PC-9 (cell line): ENCODE data around the gene NACC2. TPM values are rescaled to one million over a fixed set of nuclear protein-coding genes. Genes with fewer than 3 reads are reported as not detected.

Experiments
- BruUV-seq: library from RNA; stranded (reverse); fragments of 400-500 nt; replicated peaks from 2 replicates; lab custom pipeline; 2021; lab: Mats Ljungman, UMichigan
- CTCF ChIA-PET: fragments of 300-600 bp; sonication (Branson Sonifier 250); formaldehyde crosslinking; loops from one replicate; lab custom pipeline; 2022; ENCODE audit warnings: antibody characterized with exemption; lab: Charles Lee
- POLR2A ChIA-PET: fragments of 300-600 bp; sonication (Branson Sonifier 250); formaldehyde crosslinking; loops from one replicate; lab custom pipeline; 2022; ENCODE audit warnings: antibody characterized with exemption; ENCODE audit not compliant: unreplicated experiment; lab: Charles Lee
- DNase-seq, 2 experiments: peaks; one replicate each; pipeline versions ENCODE4 v3.0.0 to v3.0.0-alpha.2; 2015 to 2022; ENCODE audit warnings: mixed read lengths in 1 of 2
- H2AFZ ChIP-seq: fragments of 200-600 bp; sonication (generic); 2 replicates; pipeline ENCODE4 v1.8.1; 2017; ENCODE audit warnings: antibody characterized with exemption
- H3F3A ChIP-seq: fragments of 200-600 bp; sonication (generic); 2 replicates; pipeline ENCODE4 v1.8.1; 2017; ENCODE audit warnings: antibody characterized with exemption, mild to moderate bottlenecking, low read depth; ENCODE audit not compliant: insufficient read depth
- H3K27ac ChIP-seq: fragments of 200-600 bp; sonication (generic); 2 replicates; pipeline ENCODE4 v1.6.1; 2016; ENCODE audit warnings: mixed run types
- H3K27me3 ChIP-seq: fragments of 200-600 bp; sonication (generic); 2 replicates; pipeline ENCODE4 v1.6.1; 2016; ENCODE audit warnings: low read depth, mixed run types; ENCODE audit not compliant: insufficient read depth
- H3K36me3 ChIP-seq: fragments of 200-600 bp; sonication (generic); 2 replicates; pipeline ENCODE4 v1.6.1; 2016; ENCODE audit warnings: low read depth, mixed run types
- H3K4me1 ChIP-seq: fragments of 200-600 bp; sonication (generic); replicated peaks from 2 replicates; pipeline ENCODE4 v1.6.1; 2016; ENCODE audit warnings: mixed run types; ENCODE audit not compliant: insufficient read depth
- H3K4me2 ChIP-seq: fragments of 200-600 bp; sonication (generic); 2 replicates; pipeline ENCODE4 v1.6.1; 2017; ENCODE audit warnings: mixed run types
- H3K4me3 ChIP-seq: fragments of 200-600 bp; sonication (generic); 2 replicates; pipeline ENCODE4 v1.6.1; 2016; ENCODE audit warnings: mixed run types
- H3K79me2 ChIP-seq: fragments of 200-600 bp; sonication (generic); 2 replicates; pipeline ENCODE4 v1.6.1; 2017; ENCODE audit warnings: low read depth, mixed run types
- H3K9me2 ChIP-seq: fragments of 200-600 bp; sonication (generic); 2 replicates; pipeline ENCODE4 v1.8.1; 2017; ENCODE audit warnings: mild to moderate bottlenecking; ENCODE audit not compliant: insufficient read depth
- H3K9me3 ChIP-seq: fragments of 200-600 bp; sonication (generic); 2 replicates; pipeline ENCODE4 v1.8.1; 2016; ENCODE audit warnings: low read depth; ENCODE audit not compliant: insufficient read depth
- H4K20me1 ChIP-seq: fragments of 200-600 bp; sonication (generic); 2 replicates; pipeline ENCODE4 v1.8.1; 2017; ENCODE audit not compliant: insufficient read depth
- CTCF ChIP-seq: fragments of 200-600 bp; sonication (generic); conservative IDR thresholded peaks from 2 replicates; pipeline ENCODE4 v1.6.1; 2017; ENCODE audit warnings: mixed run types, antibody characterized with exemption, mild to moderate bottlenecking, moderate library complexity
- EZH2 ChIP-seq: fragments of 200-600 bp; sonication (generic); IDR thresholded peaks from 2 replicates; pipeline ENCODE4 v1.8.0; 2017; ENCODE audit warnings: antibody characterized with exemption, low read depth
- intact Hi-C: fragments of 100-400 bp; cut with micrococcal nuclease; formaldehyde crosslinking; loops from one replicate; pipeline ENCODE4 v1.10.0; 2022; ENCODE audit not compliant: unreplicated experiment
- total RNA-seq: library from RNA; stranded (reverse); gene quantifications from 2 replicates; pipeline ENCODE4 v1.2.3, GENCODE V29; 2021

The NACC2 gene
- total RNA-seq, 1 experiment from 2014 or later = 22.4 TPM

GRCh38 chr9:135985459-135985774 lies 109.7 kb downstream of the NACC2 start:
- H2AFZ ChIP-seq = no peak overlapping the region
- H3K9me2 ChIP-seq = no peaks in the 10 kb centered on the region
- CTCF ChIA-PET = interaction anchor here (0.6 kb wide), 1 partner anchor 364 kb away, joined by 3 read pairs; no protein-coding TSS in a partner anchor
- TF ChIP-seq EZH2 (no peak), CTCF (no peak)
- BruUV-seq = no TSS peak
- H3K27me3 ChIP-seq = no peaks in the 10 kb centered on the region
- no peaks in the 10 kb centered on the region for H3K36me3 ChIP-seq
- H3K9me3 ChIP-seq = no peaks in the 10 kb centered on the region
- intact Hi-C loops = no loop called here
- H3K27ac ChIP-seq = no peak overlapping the region
- H3F3A ChIP-seq = no peaks in the 10 kb centered on the region
- H3K4me2 ChIP-seq = no peak overlapping the region
- H3K4me3 ChIP-seq = no peak overlapping the region
- POLR2A ChIA-PET = no interaction called here
- no peaks in the 10 kb centered on the region for H4K20me1 ChIP-seq
- no peaks in the 10 kb centered on the region for H3K4me1 ChIP-seq
- DNase-seq = no peak
- no peaks in the 10 kb centered on the region for H3K79me2 ChIP-seq

- no peaks in the 10 kb centered on the region for H4K20me1 ChIP-seq
- no peaks in the 10 kb centered on the region for H3K27me3 ChIP-seq
- H3K9me2 ChIP-seq = no peaks in the 10 kb centered on the region
- no peaks in the 10 kb centered on the region for H3F3A ChIP-seq
- no TSS peak for BruUV-seq
- no peaks in the 10 kb centered on the region for H3K9me3 ChIP-seq
- H3K27ac ChIP-seq = no peak overlapping the region
- no peak overlapping the region for H2AFZ ChIP-seq
- no peak overlapping the region for H3K4me2 ChIP-seq
- ChIA-PET CTCF (no interaction called here), POLR2A (no interaction called here)
- no peak overlapping the region for H3K4me3 ChIP-seq
- no peaks in the 10 kb centered on the region for H3K79me2 ChIP-seq
- DNase-seq = no peak
- no peak for TF ChIP-seq EZH2
- TF ChIP-seq CTCF = no peak
- H3K36me3 ChIP-seq = no peaks in the 10 kb centered on the region
- no peaks in the 10 kb centered on the region for H3K4me1 ChIP-seq
- intact Hi-C loops = no loop called here
Measured at GRCh38 chr9:135984072-135984710, 110.9 kb downstream of the NACC2 start.

GRCh38 chr9:135983208-135984071 lies 111.6 kb downstream of the NACC2 start:
- Histone ChIP-seq H3K79me2 (no peaks in the 10 kb centered on the region), H2AFZ (no peak overlapping the region), H3K9me2 (no peaks in the 10 kb centered on the region), H3K4me1 (no peaks in the 10 kb centered on the region), H3K4me3 (no peak overlapping the region), H3K27me3 (no peaks in the 10 kb centered on the region), H4K20me1 (no peaks in the 10 kb centered on the region), H3K4me2 (no peak overlapping the region), H3K9me3 (no peaks in the 10 kb centered on the region), H3K36me3 (no peaks in the 10 kb centered on the region), H3K27ac (no peak overlapping the region), H3F3A (no peaks in the 10 kb centered on the region)
- POLR2A ChIA-PET = interaction anchor here (0.8 kb wide), 1 partner anchor 1770 kb away, joined by 4 read pairs; no protein-coding TSS in a partner anchor
- BruUV-seq = no TSS peak
- TF ChIP-seq CTCF (no peak), EZH2 (no peak)
- no peak for DNase-seq
- CTCF ChIA-PET = no interaction called here
- intact Hi-C loops = no loop called here
